Kidney glomerular epithelial cell (primary cell): ENCODE data around the gene TSPAN2.

Experiments used
- DNase-seq: peaks from one replicate; lab custom pipeline; 2025; lab: John Stamatoyannopoulos, UW

The TSPAN2 gene

DNA sequence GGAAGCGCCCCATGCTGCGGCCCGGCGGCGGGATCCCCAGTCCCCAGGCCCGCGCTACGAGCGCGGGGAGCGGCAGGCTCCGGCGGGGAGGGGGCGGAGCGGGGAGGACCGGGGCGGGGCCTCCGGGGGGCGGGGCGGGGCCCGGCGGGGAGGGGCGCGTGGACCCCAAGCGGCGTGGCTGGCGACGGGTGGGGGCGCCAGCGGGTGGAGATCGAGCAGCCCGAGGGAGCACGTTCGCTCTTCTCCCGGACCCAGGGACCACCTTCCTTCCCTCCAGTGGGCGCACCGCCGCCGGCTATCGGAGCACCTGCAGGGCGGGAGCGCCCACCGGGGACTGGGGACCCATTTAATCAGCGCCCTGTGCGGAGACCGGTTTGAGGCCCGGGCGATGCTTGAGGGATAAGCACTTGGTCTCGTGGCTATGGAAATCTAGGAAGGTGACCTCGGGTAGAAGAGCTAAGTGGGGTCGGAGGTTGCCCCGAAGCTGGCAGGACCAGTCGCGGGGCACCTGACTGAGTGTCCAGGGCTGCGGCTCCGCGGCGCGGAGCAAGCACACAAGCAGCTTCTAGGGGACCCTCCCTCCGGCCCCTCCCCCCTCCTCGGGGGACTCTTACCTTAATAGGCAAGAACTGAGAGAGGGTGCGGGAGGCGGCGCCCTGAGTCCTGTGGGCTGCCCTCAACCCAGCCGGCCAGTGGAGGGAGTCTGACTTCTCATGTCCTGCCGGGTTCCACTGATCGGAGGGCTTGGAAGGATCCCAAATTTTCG, at the start of gene TSPAN2:
Gene TSPAN2 (minus strand): TSS at position 84 of the 766 bp plus-strand sequence. CDS start 71 bp downstream, at position 13.
- peak; percentile 86 for DNase-seq

DNA sequence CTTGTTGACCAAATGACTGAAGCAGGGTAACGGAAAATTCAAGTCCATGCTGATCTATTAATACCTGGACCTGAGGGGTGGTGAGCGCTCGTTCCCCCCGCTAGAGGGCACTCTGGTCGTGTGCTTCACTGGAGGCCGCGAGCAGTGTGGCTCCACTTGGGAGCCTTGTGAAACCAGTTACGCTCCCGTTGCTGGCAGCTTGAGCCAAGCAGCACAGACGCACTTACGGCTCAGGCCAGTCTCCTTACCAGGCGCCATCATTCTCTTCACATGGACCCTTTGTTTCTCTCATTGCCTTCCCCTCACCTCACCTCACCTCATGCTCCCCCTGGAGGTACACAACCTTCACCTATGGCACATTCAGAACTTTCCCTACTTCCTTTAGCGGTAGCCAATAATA, 49.7 kb upstream of the TSPAN2 start:
- peak; percentile 82 for DNase-seq

DNA sequence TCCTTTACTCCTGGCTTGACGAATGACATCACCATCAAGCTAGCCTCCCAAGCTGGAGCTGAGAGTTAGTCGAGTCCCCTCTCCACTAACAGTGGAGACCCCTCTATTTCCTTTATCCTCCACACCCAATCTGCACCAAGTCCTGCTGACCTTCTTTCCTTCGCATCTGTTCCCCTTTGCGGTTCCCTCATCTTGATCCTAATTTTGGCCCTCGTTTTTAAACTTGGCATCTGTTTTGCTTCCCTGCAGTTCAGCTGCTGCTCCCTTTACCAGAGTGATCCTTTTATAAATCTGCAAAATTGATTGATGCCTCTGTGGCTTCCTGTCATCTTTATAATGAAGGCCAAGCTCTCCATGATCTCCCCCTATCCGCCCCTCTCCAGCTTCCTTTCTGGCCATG, 49.0 kb upstream of the TSPAN2 start:
- DNase-seq: no peak

DNA sequence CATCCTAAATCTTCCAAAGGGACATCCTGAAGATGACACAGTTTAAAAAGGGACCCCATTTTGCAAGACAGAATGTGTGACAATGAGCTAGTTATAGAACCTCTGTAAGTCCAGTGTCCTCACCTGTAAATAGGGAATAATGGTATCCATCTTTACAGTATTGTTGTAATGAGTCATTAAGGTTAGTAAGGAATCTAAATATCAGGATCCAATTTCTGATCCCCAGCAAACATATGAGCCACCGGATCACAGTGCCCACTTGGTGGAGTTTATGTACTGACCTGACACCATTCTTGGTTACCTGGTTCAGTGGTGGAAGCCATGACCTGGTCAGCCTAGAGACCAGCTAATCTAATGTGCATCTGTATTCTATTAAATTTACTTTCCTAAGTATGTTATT, 47.9 kb upstream of the TSPAN2 start:
- no peak for DNase-seq

DNA sequence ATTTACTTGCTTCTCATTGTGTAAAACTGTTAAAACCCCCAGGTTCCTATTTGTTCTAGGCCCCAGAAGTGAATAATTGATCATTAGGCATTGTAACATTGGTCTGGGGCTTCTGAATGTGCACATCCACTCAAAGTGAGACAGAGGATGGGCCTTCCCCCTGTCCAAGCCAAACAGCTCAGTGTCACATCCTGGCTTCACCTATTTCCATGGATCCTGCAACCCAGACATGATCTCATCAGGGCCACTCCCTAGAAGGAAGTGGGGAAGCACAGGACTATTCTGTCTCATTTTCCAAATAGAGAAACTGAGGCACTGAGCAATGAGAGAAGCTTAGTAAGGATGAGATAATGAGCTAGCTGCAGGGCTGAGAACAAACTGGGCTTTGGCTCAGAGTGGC, 47.4 kb upstream of the TSPAN2 start:
- no peak for DNase-seq

DNA sequence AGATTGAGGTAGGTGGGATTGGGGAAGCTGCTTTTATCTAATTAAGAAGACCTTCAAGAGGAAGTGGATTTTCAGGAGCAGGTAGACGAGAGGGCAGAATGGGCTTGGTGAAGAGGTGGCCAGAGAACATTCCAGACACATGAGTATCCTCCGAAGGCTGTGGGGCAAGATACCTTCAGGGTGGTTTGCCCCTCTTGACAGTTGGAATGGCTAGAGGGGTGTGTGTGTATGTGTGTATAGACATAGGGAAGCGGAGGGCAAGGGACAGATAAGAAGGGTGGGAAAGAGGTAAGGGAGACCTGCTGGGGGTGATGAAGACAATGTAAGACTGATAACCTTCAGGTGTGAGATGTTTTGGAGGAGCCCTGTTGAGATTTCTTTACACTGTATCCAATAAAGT, 46.8 kb upstream of the TSPAN2 start:
- DNase-seq: no peak

DNA sequence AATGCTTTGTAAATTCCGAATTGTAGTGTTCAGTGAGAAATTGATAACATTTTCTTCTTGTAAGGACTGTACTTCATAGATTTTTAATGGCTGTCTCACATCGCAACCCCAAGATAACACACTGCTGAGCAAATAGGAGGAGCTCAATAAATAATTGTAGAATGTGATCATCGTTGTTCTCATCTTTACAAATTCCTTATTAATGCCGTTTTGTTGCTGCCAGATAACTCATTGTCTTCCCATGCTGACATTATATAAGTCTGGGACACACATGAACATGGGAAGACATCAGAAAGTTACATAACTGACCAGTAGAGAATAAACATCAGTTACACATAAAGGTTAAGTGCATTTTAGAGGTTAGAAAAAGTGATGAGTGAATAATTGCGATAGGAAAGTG, 46.4 kb upstream of the TSPAN2 start:
- DNase-seq: no peak

DNA sequence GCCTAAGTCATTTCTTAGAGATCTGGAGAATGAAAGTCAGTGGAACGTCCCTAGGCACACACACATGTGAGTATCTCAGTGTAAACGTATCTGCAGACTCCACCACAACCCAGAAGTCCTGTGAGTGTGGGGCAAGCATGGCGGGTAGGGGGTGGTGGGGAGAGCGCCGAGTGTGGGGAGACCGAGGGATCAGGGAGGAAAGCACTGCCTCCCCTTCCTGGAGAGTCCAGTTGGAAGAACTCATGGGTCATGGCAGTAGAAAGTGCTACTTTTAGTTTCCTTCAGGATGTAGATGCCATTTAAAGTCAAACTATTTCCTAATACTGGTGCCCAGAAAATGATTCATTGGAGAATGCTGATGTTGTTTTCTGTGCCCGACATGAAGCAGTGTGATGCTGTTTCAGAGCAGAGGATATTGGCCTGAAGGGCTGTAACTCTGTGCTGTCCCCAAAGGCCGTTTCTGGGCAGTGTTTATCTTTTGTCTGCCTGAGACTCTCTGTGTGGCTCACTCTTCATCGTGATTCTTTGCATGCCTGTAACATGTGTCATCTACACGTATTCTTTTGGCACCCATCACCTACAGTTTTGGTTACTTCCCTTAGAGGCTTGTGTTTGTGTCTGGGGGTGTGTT, 45.7 kb upstream of the TSPAN2 start:
- peak; percentile 65 for DNase-seq

DNA sequence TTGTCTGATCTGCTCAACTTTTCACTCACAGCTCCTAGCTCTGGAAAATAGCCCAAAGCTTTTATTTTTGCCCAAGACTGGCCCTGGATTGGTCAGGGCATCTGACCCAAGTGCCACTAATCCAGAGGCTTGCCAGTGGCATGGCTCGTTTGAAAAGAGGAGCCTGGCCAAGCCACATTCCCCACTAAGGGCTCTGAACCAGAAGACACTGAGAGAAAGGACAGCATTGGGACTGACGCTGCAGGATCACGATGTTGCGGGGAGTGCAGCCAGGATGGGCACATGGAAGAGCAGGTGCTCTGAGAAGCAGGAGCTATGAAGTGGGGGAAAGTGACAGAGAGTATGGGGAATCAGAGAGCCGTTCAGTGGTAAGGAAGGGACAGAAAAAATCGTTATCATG, 44.9 kb upstream of the TSPAN2 start:
- no peak for DNase-seq

DNA sequence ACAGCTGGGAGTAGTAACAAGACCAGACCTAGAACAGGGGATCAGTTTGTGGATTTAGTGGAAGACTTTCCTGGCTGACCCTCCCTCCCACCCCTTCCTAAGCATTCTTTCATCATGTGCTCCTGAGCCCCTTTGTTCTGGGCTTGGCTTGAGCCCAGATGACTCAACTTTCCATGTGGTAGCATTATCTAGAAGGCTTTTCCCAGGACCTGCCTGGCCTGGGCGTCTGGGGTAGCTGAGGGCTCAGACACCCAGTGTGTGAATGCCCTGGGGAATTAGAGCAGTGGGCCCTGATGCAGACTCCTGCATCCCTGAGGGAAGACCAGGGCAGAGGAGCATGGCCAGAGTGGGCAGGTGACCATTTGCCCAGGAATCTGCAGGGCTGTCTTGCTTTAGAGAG, 44.1 kb upstream of the TSPAN2 start:
- DNase-seq: peak; percentile 45

DNA sequence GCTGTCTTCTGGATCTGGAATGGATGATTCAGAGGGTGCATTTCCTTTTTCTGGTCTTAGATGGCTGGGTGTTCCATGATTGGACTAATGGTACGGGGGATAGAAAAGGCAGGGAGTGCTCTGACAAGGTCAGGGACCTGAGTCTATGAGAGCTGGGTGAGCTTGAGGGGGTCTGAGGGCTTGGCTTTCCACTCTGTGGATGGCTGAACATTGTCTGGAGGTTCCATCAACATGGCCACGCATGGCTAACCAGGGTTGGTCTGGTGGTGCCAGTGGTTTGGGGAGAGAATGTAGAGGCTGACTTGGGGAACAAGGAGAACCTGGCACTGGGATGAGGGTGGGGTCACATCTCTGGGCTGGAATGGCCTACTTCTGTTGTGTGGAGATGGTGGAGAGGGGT, 41.5 kb upstream of the TSPAN2 start:
- DNase-seq: peak; percentile 35

DNA sequence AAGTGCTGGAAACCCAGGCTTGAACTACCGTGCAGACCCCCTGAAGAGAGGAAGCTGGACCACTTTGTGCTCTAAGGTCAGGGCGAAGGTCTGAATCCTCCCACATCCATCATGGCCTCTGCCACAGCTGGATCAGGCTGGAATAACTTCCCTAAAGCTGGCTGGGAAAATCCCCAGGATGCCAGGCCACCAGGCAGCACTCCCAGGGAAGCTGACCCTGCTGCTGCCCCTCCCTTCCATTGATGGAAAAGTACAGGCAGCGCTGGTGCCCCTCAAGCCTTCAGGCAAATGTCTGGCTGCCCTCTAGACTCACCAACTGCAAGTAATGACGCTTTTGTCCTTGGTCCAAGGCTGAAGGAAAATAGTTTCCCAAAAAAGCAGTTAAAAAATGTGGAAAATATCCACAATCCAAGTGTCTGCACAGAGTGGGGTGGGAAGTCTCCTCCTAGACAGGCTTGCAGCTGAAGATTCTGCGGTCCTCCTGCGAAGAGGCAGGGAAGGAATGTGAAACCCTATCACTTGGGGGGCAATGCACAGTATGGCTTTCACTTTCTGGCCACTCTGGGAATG, 39.9 kb upstream of the TSPAN2 start:
- no peak for DNase-seq

DNA sequence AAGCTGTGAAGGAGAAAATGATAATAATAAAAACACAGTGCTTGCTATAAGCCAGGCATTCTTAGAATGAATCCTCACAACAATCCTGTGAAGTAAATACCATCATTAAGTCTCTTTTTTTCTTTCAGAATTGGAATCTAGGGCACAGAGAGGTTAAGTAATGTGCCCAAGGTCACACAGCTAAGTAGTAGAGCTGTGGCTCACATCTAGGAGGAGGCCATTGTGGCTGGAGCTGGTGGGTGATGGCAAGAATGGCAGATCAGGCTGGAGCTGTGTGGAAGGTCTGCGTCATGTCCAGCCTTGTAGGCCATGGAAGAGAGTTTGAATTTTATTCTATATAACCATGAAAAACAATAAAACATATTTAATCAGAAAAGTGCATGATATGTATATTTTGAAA, 38.2 kb upstream of the TSPAN2 start:
- DNase-seq: no peak

DNA sequence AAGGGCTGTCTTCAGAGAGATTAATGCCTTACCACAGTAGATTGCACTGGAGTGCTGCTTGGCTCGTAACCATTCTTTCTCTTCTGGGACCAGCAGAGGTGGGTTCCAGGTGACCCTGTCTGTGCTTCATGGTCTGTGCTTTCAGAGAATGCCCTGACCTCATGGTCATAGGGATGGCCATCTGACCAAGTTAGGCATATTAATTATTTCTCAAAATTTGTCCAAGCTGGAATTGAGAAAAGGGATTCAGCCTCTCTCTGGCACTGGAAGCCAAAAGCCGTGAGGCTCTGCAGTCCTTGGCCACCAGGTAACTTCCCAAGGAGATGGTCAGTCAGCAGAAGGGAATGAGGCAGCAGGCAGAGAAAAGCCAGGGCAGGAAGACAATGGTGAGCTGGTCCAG, 37.2 kb upstream of the TSPAN2 start:
- DNase-seq: no peak

DNA sequence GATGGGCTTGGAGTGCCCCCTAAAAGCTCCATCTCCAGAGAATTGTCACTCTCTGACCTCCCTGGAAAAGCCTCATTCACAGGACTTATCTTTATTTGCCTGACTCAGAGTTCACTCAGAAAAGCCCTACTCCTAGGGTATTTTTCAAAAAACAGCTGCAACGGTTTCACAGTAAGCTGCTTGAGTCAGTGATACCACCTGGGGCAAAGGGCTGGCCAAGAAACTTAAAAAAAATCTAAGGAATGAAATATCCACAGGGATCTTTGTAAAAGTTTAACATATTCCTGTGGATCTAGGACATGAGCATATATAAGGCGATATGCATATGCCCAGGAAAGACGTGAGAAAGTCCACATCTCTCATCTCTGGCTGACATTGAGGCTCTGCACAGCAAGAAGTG, 33.8 kb upstream of the TSPAN2 start:
- DNase-seq: no peak

DNA sequence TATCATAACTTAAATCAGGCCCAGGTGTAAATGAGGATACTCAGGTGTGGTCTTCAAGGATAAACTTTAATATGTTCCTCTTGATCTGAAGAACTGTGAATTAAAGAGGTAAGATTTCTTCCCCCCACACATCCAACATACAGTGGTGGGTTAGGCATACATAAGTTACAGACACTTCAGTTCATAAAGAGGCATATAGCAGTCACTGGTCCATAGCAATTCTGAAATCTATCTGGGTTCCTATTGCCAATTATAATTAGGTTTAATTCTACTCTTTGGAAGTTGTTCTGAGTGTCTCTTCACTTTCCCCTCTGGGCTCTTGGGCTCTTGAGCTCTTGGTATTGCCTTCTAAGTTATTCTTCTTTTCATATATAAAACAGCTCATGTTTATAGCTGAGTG, 32.5 kb upstream of the TSPAN2 start:
- no peak for DNase-seq

DNA sequence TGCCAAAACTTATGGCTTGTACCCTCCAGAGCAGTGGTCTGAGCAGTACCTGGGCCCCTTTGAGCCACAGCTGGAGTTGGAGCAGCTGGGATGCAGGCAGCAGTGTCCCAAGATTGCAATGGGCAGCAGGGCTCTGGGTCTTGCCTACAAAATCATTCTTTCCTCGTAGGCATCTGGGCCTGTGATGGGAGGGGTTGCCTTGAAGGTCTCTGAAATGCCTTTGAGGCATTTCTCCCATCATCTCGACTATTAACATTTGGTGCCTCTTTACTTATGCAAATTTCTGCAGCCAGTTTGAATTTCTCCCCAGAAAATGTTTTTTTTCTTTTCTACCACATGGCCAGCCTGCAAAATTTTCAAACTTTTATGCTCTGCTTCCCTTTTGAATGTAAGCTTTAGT, 31.0 kb upstream of the TSPAN2 start:
- DNase-seq: no peak

DNA sequence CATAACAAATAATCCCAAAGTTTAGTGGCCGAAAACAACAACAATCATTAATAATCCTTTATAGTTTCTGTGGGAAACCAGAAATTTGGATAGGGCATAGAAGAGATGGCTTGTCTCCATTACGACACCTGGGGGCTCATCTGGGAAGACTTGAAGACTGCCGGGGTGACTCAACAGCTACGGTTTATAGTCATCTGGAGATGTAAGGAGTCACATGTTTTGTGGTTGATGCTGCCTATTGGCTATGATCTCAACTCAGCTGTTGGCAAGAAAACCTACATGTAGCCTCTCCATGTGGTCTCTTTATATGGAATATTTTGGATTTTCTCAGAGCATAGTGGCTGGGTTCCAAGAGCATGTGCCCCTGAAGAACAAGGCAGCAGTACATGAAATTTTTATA, 29.3 kb upstream of the TSPAN2 start:
- DNase-seq: no peak

DNA sequence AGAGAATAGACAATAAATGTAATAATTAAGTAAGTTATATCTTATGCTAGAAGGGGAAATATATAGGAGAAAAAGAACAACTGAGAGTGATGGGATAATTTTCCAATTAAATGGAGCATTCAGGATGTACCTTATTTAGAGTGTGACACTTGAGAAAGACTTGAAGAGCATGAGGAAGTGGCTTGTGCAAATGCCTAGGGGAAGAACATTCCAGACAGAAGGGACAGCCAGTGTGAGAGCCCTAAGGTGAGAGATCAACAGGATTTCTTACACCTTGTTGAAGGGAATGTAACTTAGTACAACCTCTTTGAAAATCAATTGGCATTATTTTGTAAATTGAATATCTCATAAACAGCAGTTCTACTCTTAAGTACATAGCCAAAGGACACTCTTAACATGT, 28.8 kb upstream of the TSPAN2 start:
- DNase-seq: no peak

DNA sequence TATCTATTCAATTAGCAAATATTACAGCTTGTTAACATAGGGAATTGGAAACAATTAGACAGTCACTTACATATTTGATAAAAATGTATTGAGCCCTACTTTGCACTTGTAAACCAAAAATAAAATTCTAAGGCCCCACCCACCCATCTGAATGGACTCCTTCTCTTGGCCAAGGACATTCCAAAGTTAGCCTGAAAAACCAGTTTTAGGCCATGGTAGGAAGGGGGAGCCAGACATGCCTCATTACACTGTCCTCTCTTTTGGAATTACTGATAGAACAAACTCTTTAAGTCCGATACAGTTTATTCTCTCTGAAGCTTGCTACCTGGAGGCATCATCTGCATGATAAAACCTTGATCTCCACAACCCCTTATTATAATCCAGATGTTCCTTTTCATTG, 28.0 kb upstream of the TSPAN2 start:
- DNase-seq: no peak

DNA sequence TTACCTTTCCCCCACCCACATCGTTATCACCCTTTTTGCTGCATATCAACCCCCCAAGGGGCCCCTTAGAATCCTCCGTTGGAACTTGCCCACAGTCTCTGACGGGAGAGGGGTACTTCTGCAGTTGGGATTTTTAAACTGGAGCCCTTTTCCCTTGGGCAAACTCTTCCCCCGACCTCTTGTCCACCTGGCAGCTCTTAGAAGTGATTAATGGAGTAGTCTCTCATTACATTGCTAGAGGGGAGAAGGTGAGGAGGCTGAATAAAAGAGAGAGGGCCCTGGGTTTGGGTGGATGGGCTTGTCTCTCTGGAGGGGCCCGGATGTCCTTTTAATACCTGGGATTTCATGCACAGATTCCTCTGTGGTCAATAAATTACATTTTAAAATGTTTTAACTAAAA, 27.2 kb upstream of the TSPAN2 start:
- no peak for DNase-seq

DNA sequence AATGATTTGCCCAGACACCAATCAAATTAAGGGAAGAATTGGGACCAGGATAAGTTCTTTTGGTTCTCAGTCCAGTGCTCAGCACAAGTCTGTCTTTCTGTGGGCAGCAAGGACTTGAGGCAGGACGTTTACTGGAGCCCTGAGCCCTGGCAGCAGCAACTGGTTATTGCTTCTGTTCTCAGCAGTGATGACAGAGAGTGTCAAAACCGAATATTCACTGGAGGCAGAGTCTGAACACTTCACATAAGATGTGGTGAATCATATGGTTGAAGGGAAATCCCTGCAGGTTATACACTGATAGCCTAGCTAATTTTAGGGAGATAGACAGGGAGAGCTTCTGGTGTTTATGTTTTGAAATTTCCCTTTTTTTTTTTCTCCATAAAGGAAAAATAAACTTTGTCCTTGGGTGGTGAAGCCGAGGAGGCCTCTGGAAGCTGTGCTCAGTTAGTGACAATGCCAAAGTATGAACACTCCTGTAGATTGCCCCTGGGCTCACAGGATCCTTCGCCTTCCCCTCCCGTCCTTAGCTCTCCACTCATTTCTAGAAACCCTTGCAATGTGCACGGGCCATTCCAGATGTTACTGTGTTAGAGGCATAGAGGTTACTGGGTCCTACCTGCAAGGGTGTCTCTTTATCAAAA, 26.3 kb upstream of the TSPAN2 start:
- DNase-seq: no peak

DNA sequence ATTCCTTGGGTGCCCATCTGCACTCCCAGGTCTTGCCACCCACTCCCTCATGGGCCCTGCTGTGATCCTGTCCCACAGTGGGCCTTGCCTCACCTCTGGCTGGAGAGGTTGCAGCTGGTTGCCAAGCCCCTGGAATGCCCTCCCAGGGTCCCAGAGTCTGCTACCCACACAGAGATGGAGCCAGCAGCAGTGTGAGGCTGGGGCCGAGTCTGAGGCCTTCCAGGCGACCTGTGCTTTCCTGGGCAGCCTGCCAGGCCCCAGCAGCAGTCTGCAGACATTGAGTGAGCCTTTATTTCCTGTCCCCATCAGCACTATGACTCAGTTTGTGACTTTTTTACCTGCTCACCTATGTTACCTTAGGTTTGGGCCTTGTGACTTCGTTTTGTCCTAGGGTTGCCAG, 25.0 kb upstream of the TSPAN2 start:
- peak; percentile 15 for DNase-seq
